Muscle of leg (tissue), 11 donors: ENCODE measurements around the gene YAP1. TPM values are rescaled to one million over a fixed set of nuclear protein-coding genes. Genes with fewer than 3 reads are reported as not detected.

Experiments used
- DNase-seq: peaks from one replicate; pipeline ENCODE4 v3.0.0; 2013
- H3K27ac ChIP-seq: one replicate; pipeline ENCODE4 v1.5.1; 2013; ENCODE audit warnings: mild to moderate bottlenecking, low read length, control low read depth
- H3K27me3 ChIP-seq: one replicate; pipeline ENCODE4 v1.6.1; 2013; ENCODE audit warnings: low read length; ENCODE audit not compliant: control insufficient read depth, insufficient read depth
- H3K36me3 ChIP-seq: one replicate; pipeline ENCODE4 v1.6.1; 2013; ENCODE audit warnings: low read length; ENCODE audit not compliant: control insufficient read depth, insufficient read depth
- H3K4me1 ChIP-seq: one replicate; pipeline ENCODE4 v1.6.1; 2013; ENCODE audit warnings: low read length; ENCODE audit not compliant: control insufficient read depth, insufficient read depth
- H3K4me3 ChIP-seq: one replicate; pipeline ENCODE4 v1.5.1; 2013; ENCODE audit warnings: low read length, control low read depth
- H3K9me3 ChIP-seq: replicated peaks from 2 replicates; pipeline ENCODE4 v1.6.1; 2013; ENCODE audit warnings: low read depth, low read length; ENCODE audit not compliant: control insufficient read depth
- WGBS: methylation state at CpG from one replicate; pipeline ENCODE4 v1.1.5; 2013; ENCODE audit warnings: missing lambda C conversion rate; ENCODE audit not compliant: insufficient coverage; 5-methylcytosine and 5-hydroxymethylcytosine counted together
- polyA plus RNA-seq, 8 donors: library from polyadenylated mRNA; unstranded; fragments of 120-200 nt; gene quantifications; one replicate each; pipeline versions ENCODE4 v1.2.1 to v1.2.3, GENCODE V29; 2013; ENCODE audit warnings: inconsistent platforms in 1 of 8, low replicate concordance in 1 of 8; ENCODE audit not compliant: insufficient read length in 8 of 8, insufficient read depth in 1 of 8
- total RNA-seq: library from RNA; stranded (reverse); fragments of 120-200 nt; gene quantifications from one replicate; pipeline ENCODE4 v1.2.4, GENCODE V29; 2013

Gene YAP1
- total and polyA plus RNA-seq, 9 donors: 50.5 to 97.9 (median 73.5) TPM

DNA sequence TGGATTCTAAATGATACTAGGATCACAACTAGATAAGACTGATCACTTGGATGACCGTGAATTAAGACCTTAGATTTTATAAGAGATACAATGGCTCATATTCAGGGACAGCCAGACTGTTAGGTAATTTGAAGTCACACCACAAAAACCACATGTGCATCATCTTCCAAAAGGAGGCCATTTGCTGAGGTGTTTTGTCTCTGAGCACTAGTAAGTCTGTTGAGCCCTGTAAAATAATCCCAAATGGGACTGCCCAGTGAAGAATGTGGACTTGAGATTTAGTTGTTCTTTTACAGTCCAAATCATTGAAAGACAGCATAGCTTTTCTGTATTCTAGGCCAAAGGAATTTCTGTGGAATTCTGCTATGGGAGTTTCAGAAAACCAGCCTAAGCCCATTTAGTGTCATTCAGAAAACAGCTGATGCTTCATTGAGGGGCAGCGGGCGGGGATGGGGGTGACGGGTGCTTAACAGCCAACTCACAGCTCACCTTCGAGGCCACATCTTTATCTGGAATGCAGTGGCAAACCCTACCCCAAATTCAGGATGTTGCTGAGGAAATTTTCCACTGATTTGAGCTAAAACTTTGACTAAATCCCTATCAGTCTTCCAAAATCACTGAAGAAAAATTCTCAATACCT, 127.0 kb downstream of the YAP1 start:
- Histone ChIP-seq H3K27me3 (no peaks in the 10 kb centered on the region), H3K36me3 (peaks cover 6% of the 10 kb centered on the region), H3K4me3 (no peak overlapping the region), H3K9me3 (no peaks in the 10 kb centered on the region), H3K4me1 (no peaks in the 10 kb centered on the region), H3K27ac (no peak overlapping the region)
- 79% methylated on average over 4 of the region's 5 CpGs for WGBS
- DNase-seq: peak; percentile 27

DNA sequence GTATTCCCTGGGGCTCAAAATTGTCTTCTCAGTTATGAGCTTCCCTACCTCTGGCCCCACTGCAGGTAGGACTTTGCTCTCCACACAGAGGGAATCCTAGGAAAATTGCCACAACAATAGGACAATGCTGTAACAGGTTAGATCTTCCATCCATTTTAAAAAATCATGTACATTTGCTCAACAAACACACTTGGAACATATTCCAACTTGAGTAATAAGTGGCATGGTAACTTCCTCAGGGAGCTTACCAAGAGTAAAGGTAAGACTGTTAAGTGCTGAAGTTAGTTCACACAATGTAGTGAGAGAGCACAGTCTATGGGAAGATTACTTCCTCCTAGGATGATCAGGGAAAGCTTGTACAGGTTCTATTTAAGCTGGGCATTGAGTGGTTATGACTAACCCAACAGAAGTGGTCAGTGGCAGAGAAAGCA, 128.2 kb downstream of the YAP1 start:
- no peaks in the 10 kb centered on the region for H3K4me1 ChIP-seq
- no peak for DNase-seq
- peaks cover 6% of the 10 kb centered on the region for H3K36me3 ChIP-seq
- no peak overlapping the region for H3K27ac ChIP-seq
- H3K4me3 ChIP-seq: no peak overlapping the region
- no peaks in the 10 kb centered on the region for H3K9me3 ChIP-seq
- H3K27me3 ChIP-seq: no peaks in the 10 kb centered on the region

- Histone ChIP-seq H3K9me3 (no peaks in the 10 kb centered on the region), H3K27ac (no peak overlapping the region), H3K4me1 (no peaks in the 10 kb centered on the region), H3K4me3 (no peak overlapping the region), H3K36me3 (no peaks in the 10 kb centered on the region), H3K27me3 (no peaks in the 10 kb centered on the region)
- no peak for DNase-seq
- WGBS: no CpG with 5 or more reads among the region's 2 CpGs
These were observed 129.2 kb downstream of the YAP1 start for GRCh38 chr11:102239448-102239847.

GRCh38 chr11:102239911-102240310, 129.7 kb downstream of the YAP1 start:
- no peak overlapping the region for H3K27ac ChIP-seq
- no peaks in the 10 kb centered on the region for H3K4me1 ChIP-seq
- no peaks in the 10 kb centered on the region for H3K9me3 ChIP-seq
- H3K4me3 ChIP-seq: no peak overlapping the region
- no peak for DNase-seq
- WGBS: no CpG with 5 or more reads among the region's 6 CpGs
- H3K36me3 ChIP-seq: no peaks in the 10 kb centered on the region
- H3K27me3 ChIP-seq: no peaks in the 10 kb centered on the region

DNA sequence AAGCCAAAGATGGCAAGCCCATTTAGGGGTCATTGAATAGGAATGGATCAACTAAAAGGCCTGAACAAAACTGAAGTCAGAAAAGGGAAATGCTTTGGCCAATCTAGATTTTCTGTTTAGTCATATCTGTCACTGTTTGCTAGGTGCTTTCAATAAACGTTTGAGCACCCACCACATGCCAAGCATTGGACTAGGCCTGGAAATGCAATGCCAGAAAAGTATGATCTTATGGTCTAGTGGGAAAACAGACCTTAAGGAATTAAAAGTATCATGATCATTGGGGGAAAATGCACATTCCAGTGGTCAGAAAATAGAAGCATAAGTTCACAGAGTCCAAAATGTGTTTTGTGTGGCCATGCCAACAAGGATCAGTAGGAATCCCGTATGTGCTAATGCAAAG, 130.3 kb downstream of the YAP1 start:
- no peak overlapping the region for H3K4me3 ChIP-seq
- H3K9me3 ChIP-seq: no peaks in the 10 kb centered on the region
- no peaks in the 10 kb centered on the region for H3K27me3 ChIP-seq
- DNase-seq: no peak
- 20% methylated on average over 1 of the region's 2 CpGs for WGBS
- no peak overlapping the region for H3K27ac ChIP-seq
- H3K36me3 ChIP-seq: no peaks in the 10 kb centered on the region
- H3K4me1 ChIP-seq: no peaks in the 10 kb centered on the region

GRCh38 chr11:102241026-102241425, 130.8 kb downstream of the YAP1 start:
- Histone ChIP-seq H3K27ac (no peak overlapping the region), H3K4me3 (no peak overlapping the region), H3K36me3 (no peaks in the 10 kb centered on the region), H3K27me3 (no peaks in the 10 kb centered on the region), H3K9me3 (no peaks in the 10 kb centered on the region), H3K4me1 (no peaks in the 10 kb centered on the region)
- DNase-seq: no peak
- 75% methylated on average over 1 of the region's 1 CpG for WGBS

GRCh38 chr11:102243399-102243884, 133.2 kb downstream of the YAP1 start:
- no peaks in the 10 kb centered on the region for H3K9me3 ChIP-seq
- no CpG with 5 or more reads among the region's 2 CpGs for WGBS
- no peaks in the 10 kb centered on the region for H3K4me1 ChIP-seq
- no peak overlapping the region for H3K27ac ChIP-seq
- no peaks in the 10 kb centered on the region for H3K27me3 ChIP-seq
- no peak for DNase-seq
- no peaks in the 10 kb centered on the region for H3K36me3 ChIP-seq
- H3K4me3 ChIP-seq: no peak overlapping the region

- no peaks in the 10 kb centered on the region for H3K9me3 ChIP-seq
- no peaks in the 10 kb centered on the region for H3K27me3 ChIP-seq
- H3K4me1 ChIP-seq: no peaks in the 10 kb centered on the region
- no peak overlapping the region for H3K27ac ChIP-seq
- H3K4me3 ChIP-seq: no peak overlapping the region
- WGBS: 11% methylated on average over 2 of the region's 5 CpGs
- no peak for DNase-seq
- H3K36me3 ChIP-seq: no peaks in the 10 kb centered on the region
These were observed 134.6 kb downstream of the YAP1 start for GRCh38 chr11:102244681-102245409.

- Histone ChIP-seq H3K9me3 (no peaks in the 10 kb centered on the region), H3K36me3 (no peaks in the 10 kb centered on the region), H3K27ac (no peak overlapping the region), H3K4me3 (no peak overlapping the region), H3K27me3 (no peaks in the 10 kb centered on the region), H3K4me1 (no peaks in the 10 kb centered on the region)
- no peak for DNase-seq
- WGBS: 100% methylated on average over 1 of the region's 2 CpGs
These were observed 141.2 kb downstream of the YAP1 start for GRCh38 chr11:102251423-102251822.

DNA sequence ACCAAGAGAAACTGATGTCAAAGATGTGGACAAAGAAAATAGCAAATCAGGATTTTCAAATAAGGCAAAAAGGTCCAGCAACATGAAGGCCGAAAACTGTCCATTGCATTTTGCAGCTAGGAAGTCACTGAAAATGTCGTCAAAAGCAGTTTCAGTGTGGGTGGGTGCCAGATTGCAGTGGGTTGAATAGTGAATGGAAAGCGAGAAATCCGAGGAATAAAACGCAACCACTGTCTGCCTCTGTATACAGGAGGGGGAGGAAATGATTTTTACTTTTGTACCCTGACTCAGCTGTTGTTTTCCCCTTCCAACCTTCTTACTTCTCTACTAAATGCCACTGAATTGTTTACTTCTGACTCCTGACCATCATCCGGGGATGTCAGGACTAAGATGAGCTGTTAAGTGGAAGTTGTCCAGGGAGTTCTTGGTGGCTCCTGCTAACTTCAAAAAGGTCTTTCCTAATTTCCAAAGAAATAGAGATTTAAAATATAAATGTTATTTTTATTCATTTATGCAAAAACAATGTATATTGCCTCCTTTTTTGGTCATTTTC, 142.2 kb downstream of the YAP1 start:
- 70% methylated on average over 2 of the region's 6 CpGs for WGBS
- Histone ChIP-seq H3K36me3 (no peaks in the 10 kb centered on the region), H3K27me3 (no peaks in the 10 kb centered on the region), H3K27ac (no peak overlapping the region), H3K4me3 (no peak overlapping the region), H3K4me1 (no peaks in the 10 kb centered on the region), H3K9me3 (no peaks in the 10 kb centered on the region)
- no peak for DNase-seq
